Gastrocnemius medialis (tissue), 4 donors: ENCODE results near the gene RYK.

Source experiments
- POLR2A ChIP-seq, 2 donors: fragments of 450-650 bp; IDR thresholded peaks; one replicate each; pipeline ENCODE4 v1.6.1; 2017; ENCODE audit warnings: antibody characterized with exemption in 2 of 2, mild to moderate bottlenecking in 2 of 2, moderate library complexity in 2 of 2
- TF ChIP-seq, protein P1 (sequence below), 5 experiments: fragments of 450-650 bp in 3 of 5; fragments of 200-600 bp in 2 of 5; sonication (generic) in 2 of 5; IDR thresholded peaks in 4 of 5; conservative IDR thresholded peaks in 1 of 5; 1 replicate in 4 of 5; 2 replicates in 1 of 5; pipeline ENCODE4 v1.5.1; 2016 to 2019; ENCODE audit warnings: antibody characterized with exemption in 5 of 5, mild to moderate bottlenecking in 3 of 5, moderate library complexity in 3 of 5

- TF ChIP-seq, protein P1, sequence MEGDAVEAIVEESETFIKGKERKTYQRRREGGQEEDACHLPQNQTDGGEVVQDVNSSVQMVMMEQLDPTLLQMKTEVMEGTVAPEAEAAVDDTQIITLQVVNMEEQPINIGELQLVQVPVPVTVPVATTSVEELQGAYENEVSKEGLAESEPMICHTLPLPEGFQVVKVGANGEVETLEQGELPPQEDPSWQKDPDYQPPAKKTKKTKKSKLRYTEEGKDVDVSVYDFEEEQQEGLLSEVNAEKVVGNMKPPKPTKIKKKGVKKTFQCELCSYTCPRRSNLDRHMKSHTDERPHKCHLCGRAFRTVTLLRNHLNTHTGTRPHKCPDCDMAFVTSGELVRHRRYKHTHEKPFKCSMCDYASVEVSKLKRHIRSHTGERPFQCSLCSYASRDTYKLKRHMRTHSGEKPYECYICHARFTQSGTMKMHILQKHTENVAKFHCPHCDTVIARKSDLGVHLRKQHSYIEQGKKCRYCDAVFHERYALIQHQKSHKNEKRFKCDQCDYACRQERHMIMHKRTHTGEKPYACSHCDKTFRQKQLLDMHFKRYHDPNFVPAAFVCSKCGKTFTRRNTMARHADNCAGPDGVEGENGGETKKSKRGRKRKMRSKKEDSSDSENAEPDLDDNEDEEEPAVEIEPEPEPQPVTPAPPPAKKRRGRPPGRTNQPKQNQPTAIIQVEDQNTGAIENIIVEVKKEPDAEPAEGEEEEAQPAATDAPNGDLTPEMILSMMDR (IDR thresholded peaks at IDR 0.05 in 4 of 5, conservative IDR thresholded peaks at IDR 0.05 in 1 of 5) = no peak
- no peak for TF ChIP-seq POLR2A (IDR thresholded peaks at IDR 0.05)
Measured at GRCh38 chr3:134136604-134137003, 114.1 kb downstream of the RYK start.
